Measurements from ENCODE around the gene ATF4. TPM values are rescaled to one million over a fixed set of nuclear protein-coding genes. Genes with fewer than 3 reads are reported as not detected.
A peak's percentile ranks its signal among the peaks of the same experiment; 100 is the strongest.

Gene ATF4
- total and polyA plus RNA-seq, 8 donors = 155 to 929 (median 419) TPM

DNA sequence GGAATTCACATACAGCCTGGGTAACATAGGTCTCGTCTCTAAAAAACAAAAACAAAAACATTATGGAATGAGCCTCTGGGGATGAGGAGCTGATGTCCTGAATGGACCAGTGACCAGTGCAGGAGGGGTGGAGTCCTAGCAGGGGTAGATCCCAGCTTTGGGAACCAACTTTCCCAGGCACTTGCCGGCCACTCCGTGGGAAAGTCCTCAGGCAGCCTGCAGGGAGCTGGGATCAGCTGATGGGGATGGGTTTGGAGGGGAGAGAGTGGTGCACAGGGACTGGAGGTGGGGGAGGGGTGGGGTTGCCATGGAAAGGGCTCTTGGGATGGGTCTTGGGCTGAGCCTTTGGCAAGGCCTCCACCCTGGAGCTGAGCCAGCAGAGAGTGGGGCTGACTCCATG is 44.5 kb upstream of the ATF4 start:
- H3K4me1 ChIP-seq = peaks cover 34 to 52% (median 47%) of the 10 kb centered on the region in 4 donors
- H3K27me3 ChIP-seq = no peaks in the 10 kb centered on the region
- no peaks in the 10 kb centered on the region for H3K9me3 ChIP-seq
- WGBS, 5 donors = 69 to 85% (median 81%) methylated on average over 3 of the region's 3 CpGs
- peaks cover 0 to 13% (median 0%) of the 10 kb centered on the region in 4 donors for H3K36me3 ChIP-seq
- H3K4me3 ChIP-seq = no peak overlapping the region
- TF ChIP-seq EP300 (IDR thresholded peaks at IDR 0.05) (no peak), POLR2A (IDR thresholded peaks at IDR 0.05) (no peak), POLR2AphosphoS5 (IDR thresholded peaks at IDR 0.05) (no peak)
- TF ChIP-seq, protein P1, sequence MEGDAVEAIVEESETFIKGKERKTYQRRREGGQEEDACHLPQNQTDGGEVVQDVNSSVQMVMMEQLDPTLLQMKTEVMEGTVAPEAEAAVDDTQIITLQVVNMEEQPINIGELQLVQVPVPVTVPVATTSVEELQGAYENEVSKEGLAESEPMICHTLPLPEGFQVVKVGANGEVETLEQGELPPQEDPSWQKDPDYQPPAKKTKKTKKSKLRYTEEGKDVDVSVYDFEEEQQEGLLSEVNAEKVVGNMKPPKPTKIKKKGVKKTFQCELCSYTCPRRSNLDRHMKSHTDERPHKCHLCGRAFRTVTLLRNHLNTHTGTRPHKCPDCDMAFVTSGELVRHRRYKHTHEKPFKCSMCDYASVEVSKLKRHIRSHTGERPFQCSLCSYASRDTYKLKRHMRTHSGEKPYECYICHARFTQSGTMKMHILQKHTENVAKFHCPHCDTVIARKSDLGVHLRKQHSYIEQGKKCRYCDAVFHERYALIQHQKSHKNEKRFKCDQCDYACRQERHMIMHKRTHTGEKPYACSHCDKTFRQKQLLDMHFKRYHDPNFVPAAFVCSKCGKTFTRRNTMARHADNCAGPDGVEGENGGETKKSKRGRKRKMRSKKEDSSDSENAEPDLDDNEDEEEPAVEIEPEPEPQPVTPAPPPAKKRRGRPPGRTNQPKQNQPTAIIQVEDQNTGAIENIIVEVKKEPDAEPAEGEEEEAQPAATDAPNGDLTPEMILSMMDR (IDR thresholded peaks at IDR 0.05) = no peak
- H3K27ac ChIP-seq = no peak overlapping the region
- intact Hi-C loops (cut with DNase I; ENCODE audit: low total_unique reads) = no loop called here
- peak in 1 of 2 donors; percentile 32 for DNase-seq

DNA sequence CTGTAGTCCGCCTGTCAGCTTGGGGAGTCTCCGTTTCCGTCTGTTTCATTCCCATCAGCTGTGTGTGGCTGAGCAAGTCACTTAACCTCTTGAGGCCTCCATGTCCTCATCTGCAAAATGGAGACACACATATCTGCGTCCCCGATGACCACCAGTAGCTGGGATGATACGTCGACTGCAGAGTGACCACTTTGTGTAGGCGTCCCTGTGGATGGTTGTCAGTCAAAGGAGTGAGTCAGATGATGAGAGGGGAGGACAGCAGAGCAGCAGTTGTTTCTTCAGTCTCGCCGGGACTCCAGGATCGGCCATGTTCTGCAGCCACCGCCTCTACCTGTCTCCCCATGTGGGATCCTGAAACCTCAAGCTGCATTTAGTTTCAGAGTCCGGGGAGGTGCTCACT is 43.7 kb upstream of the ATF4 start:
- Histone ChIP-seq H3K4me3 (no peak overlapping the region), H3K36me3 (peaks cover 0 to 13% (median 0%) of the 10 kb centered on the region in 4 donors), H3K9me3 (no peaks in the 10 kb centered on the region), H3K4me1 (peaks cover 26 to 44% (median 40%) of the 10 kb centered on the region in 4 donors), H3K27ac (no peak overlapping the region), H3K27me3 (no peaks in the 10 kb centered on the region)
- no peak for DNase-seq
- WGBS, 5 donors = 80 to 92% (median 85%) methylated on average over 13 of the region's 13 CpGs
- intact Hi-C loops (cut with DNase I; ENCODE audit: low total_unique reads) = no loop called here
- TF ChIP-seq POLR2A (IDR thresholded peaks at IDR 0.05) = no peak
- TF ChIP-seq, protein P1 (IDR thresholded peaks at IDR 0.05) = no peak
- no peak for TF ChIP-seq POLR2AphosphoS5 (IDR thresholded peaks at IDR 0.05)

GRCh38 chr22:39477542-39477941 is 42.8 kb upstream of the ATF4 start:
- TF ChIP-seq POLR2AphosphoS5 (IDR thresholded peaks at IDR 0.05) (no peak), EP300 (IDR thresholded peaks at IDR 0.05) (no peak), POLR2A (IDR thresholded peaks at IDR 0.05) (no peak)
- TF ChIP-seq, protein P1 (IDR thresholded peaks at IDR 0.05) = no peak
- H3K36me3 ChIP-seq = peaks cover 0 to 13% (median 0%) of the 10 kb centered on the region in 4 donors
- 89 to 94% (median 91%) methylated on average over 9 of the region's 9 CpGs for WGBS, 5 donors
- H3K9me3 ChIP-seq = no peaks in the 10 kb centered on the region
- H3K4me3 ChIP-seq = no peak overlapping the region
- H3K27me3 ChIP-seq = no peaks in the 10 kb centered on the region
- intact Hi-C loops (cut with DNase I; ENCODE audit: low total_unique reads) = no loop called here
- peaks cover 17 to 36% (median 31%) of the 10 kb centered on the region in 4 donors for H3K4me1 ChIP-seq
- no peak for DNase-seq
- H3K27ac ChIP-seq = no peak overlapping the region

GRCh38 chr22:39478441-39478850 is 41.9 kb upstream of the ATF4 start:
- 37 to 62% (median 51%) methylated on average over 5 to 9 of the region's 9 CpGs for WGBS, 5 donors
- H3K27me3 ChIP-seq = no peaks in the 10 kb centered on the region

More at GRCh38 chr22:39478441-39478850, 41.9 kb upstream of the ATF4 start:
- peak; percentile 45 to 80 for DNase-seq
- no peak overlapping the region for H3K27ac ChIP-seq
- H3K36me3 ChIP-seq = peaks cover 0 to 13% (median 0%) of the 10 kb centered on the region in 4 donors
- intact Hi-C loops (cut with DNase I; ENCODE audit: low total_unique reads) = no loop called here
- H3K4me1 ChIP-seq = peaks cover 16 to 27% (median 24%) of the 10 kb centered on the region in 4 donors
- no peak overlapping the region for H3K4me3 ChIP-seq
- TF ChIP-seq POLR2A (IDR thresholded peaks at IDR 0.05) = no peak
- TF ChIP-seq, protein P1 (IDR thresholded peaks at IDR 0.05) = no peak
- TF ChIP-seq POLR2AphosphoS5 (IDR thresholded peaks at IDR 0.05) = no peak
- no peak for TF ChIP-seq EP300 (IDR thresholded peaks at IDR 0.05)
- no peaks in the 10 kb centered on the region for H3K9me3 ChIP-seq

All from stomach (tissue), 9 donors.